HCT116 (cell line): ENCODE data around the gene GON4L. TPM values are rescaled to one million over a fixed set of nuclear protein-coding genes. Genes with fewer than 3 reads are reported as not detected.
"Not testable (repeated sequence)": the region's sequence is repeated elsewhere in the genome, so short reads cannot be mapped to it uniquely, and the experiment has no call there.

Source experiments
- ATAC-seq: fragments of 200-7000 bp; cut with Tn5 transposase; 2 replicates; pipeline ENCODE4 v1.9.1; 2020; ENCODE audit warnings: mild to moderate bottlenecking, moderate library complexity
- BruUV-seq: library from RNA; stranded (reverse); fragments of 400-500 nt; replicated peaks from 2 replicates; lab custom pipeline; 2021; lab: Mats Ljungman, UMichigan
- CTCF ChIA-PET: fragments of 300-600 bp; sonication (Branson Sonifier 250); formaldehyde crosslinking; loops from one replicate; lab custom pipeline; 2021; ENCODE audit warnings: antibody characterized with exemption; lab: Charles Lee
- POLR2A ChIA-PET: fragments of 300-600, 350-600 bp; sonication (Branson Sonifier 250); formaldehyde crosslinking; loops from one replicate; lab custom pipeline; 2021; ENCODE audit warnings: antibody characterized with exemption; lab: Charles Lee
- RAD21 ChIA-PET, 2 experiments: fragments of 300-600 bp; sonication (Branson Sonifier 250); formaldehyde crosslinking; loops; one replicate each; lab custom pipeline; 2023; ENCODE audit warnings: low total read pairs in 2 of 2; ENCODE audit not compliant: uncharacterized antibody in 2 of 2, unreplicated experiment in 2 of 2, low non-redundant PET in 1 of 2; lab: Charles Lee
- DNase-seq: peaks from one replicate; pipeline ENCODE4 v3.0.0-alpha.2; 2010; ENCODE audit warnings: low read depth, low spot score
- H2AFZ ChIP-seq: fragments of 200-600 bp; shearing (Covaris generic), sonication (generic); 2 replicates; pipeline ENCODE4 v1.6.1; 2017; ENCODE audit warnings: low read depth, mixed run types, mixed read lengths, antibody characterized with exemption, low read length; ENCODE audit not compliant: poor library complexity, severe bottlenecking
- H3K27ac ChIP-seq: 2 replicates; pipeline ENCODE4 v1.5.1; 2012; ENCODE audit warnings: low read depth, low read length
- H3K27me3 ChIP-seq: fragments of 200-600 bp; sonication (generic); 2 replicates; pipeline ENCODE4 v1.6.1; 2016; ENCODE audit warnings: mixed run types, low read length, mixed read lengths; ENCODE audit not compliant: insufficient read depth
- H3K36me3 ChIP-seq, 2 experiments: fragments of 200-500 bp in 1 of 2; fragments of 200-600 bp in 1 of 2; sonication (Bioruptor generic) in 1 of 2; sonication (generic) in 1 of 2; 2 replicates each; pipeline versions ENCODE4 v1.5.1 to v1.6.1; 2014 to 2016; ENCODE audit warnings: low read length in 2 of 2, inconsistent platforms in 1 of 2, mixed read lengths in 1 of 2, mixed run types in 1 of 2; ENCODE audit not compliant: insufficient read depth in 2 of 2, control insufficient read depth in 1 of 2
- H3K4me1 ChIP-seq, 2 experiments: fragments of 200-600 bp in 1 of 2; sonication (generic) in 1 of 2; 2 replicates each; pipeline versions ENCODE4 v1.5.1 to v1.6.1; 2012 to 2017; ENCODE audit warnings: low read length in 2 of 2, inconsistent platforms in 1 of 2, mild to moderate bottlenecking in 1 of 2, mixed read lengths in 1 of 2, mixed run types in 1 of 2, moderate library complexity in 1 of 2; ENCODE audit not compliant: insufficient read depth in 2 of 2, control insufficient read depth in 1 of 2
- H3K4me2 ChIP-seq: fragments of 200-600 bp; sonication (generic); 2 replicates; pipeline ENCODE4 v1.6.1; 2017; ENCODE audit warnings: mixed run types, low read length, mixed read lengths
- H3K4me3 ChIP-seq, 2 experiments: fragments of 200-600 bp in 1 of 2; sonication (generic) in 1 of 2; replicated peaks in 1 of 2; 2 replicates each; pipeline ENCODE4 v1.5.1; 2011 to 2016; ENCODE audit warnings: low read length in 2 of 2, control low read depth in 1 of 2, low read depth in 1 of 2, mild to moderate bottlenecking in 1 of 2, mixed read lengths in 1 of 2, mixed run types in 1 of 2
- H3K79me2 ChIP-seq: fragments of 200-600 bp; sonication (generic); 2 replicates; pipeline ENCODE4 v1.6.1; 2017; ENCODE audit warnings: mild to moderate bottlenecking, mixed run types, low read length, moderate library complexity, mixed read lengths; ENCODE audit not compliant: insufficient read depth
- H3K9ac ChIP-seq: fragments of 200-600 bp; sonication (generic); 2 replicates; pipeline ENCODE4 v1.6.1; 2016; ENCODE audit warnings: low read length, mixed read lengths
- H3K9me2 ChIP-seq: fragments of 200-600 bp; sonication (generic), shearing (Covaris generic); 2 replicates; pipeline ENCODE4 v1.6.1; 2017; ENCODE audit warnings: mixed run types, mild to moderate bottlenecking, moderate library complexity; ENCODE audit not compliant: insufficient read depth
- H3K9me3 ChIP-seq, 2 experiments: fragments of 200-500 bp in 1 of 2; fragments of 200-600 bp in 1 of 2; sonication (Bioruptor generic) in 1 of 2; sonication (generic) in 1 of 2; 2 replicates each; pipeline ENCODE4 v1.6.1; 2014 to 2017; ENCODE audit warnings: low read length in 2 of 2, mixed read lengths in 2 of 2, inconsistent platforms in 1 of 2, low read depth in 1 of 2, mild to moderate bottlenecking in 1 of 2, mixed run types in 1 of 2, moderate library complexity in 1 of 2; ENCODE audit not compliant: control insufficient read depth in 1 of 2, insufficient read depth in 1 of 2
- H4K20me1 ChIP-seq: fragments of 200-600 bp; sonication (generic), shearing (Covaris generic); 2 replicates; pipeline ENCODE4 v1.6.1; 2017; ENCODE audit warnings: mixed run types, mild to moderate bottlenecking, moderate library complexity; ENCODE audit not compliant: insufficient read depth
- EZH2phosphoT487 ChIP-seq: fragments of 200-600 bp; IDR thresholded peaks from 2 replicates; pipeline ENCODE4 v1.6.1; 2018; ENCODE audit warnings: antibody characterized with exemption, borderline replicate concordance
- SRF ChIP-seq: IDR thresholded peaks from 2 replicates; pipeline ENCODE4 v1.6.1; 2012; ENCODE audit warnings: low read depth
- ZNF274 ChIP-seq: fragments of 200-500 bp; sonication (Bioruptor generic); IDR thresholded peaks from 2 replicates; pipeline ENCODE4 v1.6.1; 2014; ENCODE audit warnings: mild to moderate bottlenecking, low read depth, low read length, inconsistent platforms
- intact Hi-C: fragments of 100-400 bp; cut with micrococcal nuclease; formaldehyde crosslinking; loops from 2 replicates; pipeline ENCODE4 v1.10.0; 2022
- total RNA-seq: library from RNA; stranded (reverse); gene quantifications from one replicate; pipeline ENCODE4 v1.2.1, GENCODE V29; 2021; ENCODE audit not compliant: unreplicated experiment

GON4L gene
- total RNA-seq, 1 experiment from 2014 or later = 40.8 TPM

- Histone ChIP-seq H4K20me1 (no peaks in the 10 kb centered on the region), H3K9me2 (no peaks in the 10 kb centered on the region), H3K9me3 (no peaks in the 10 kb centered on the region), H3K79me2 (peaks cover 81% of the 10 kb centered on the region), H2AFZ (no peak overlapping the region), H3K4me2 (no peak overlapping the region), H3K36me3 (no peaks in the 10 kb centered on the region), H3K27ac (no peak overlapping the region), H3K9ac (no peak overlapping the region), H3K4me3 (no peak overlapping the region), H3K4me1 (peaks cover 10 to 19% of the 10 kb centered on the region in 2 experiments), H3K27me3 (no peaks in the 10 kb centered on the region)
- DNase-seq (no peak), ATAC-seq (no peak)
- POLR2A ChIA-PET = no interaction called here
- intact Hi-C loops = no loop called here
- CTCF ChIA-PET = no interaction called here
- BruUV-seq = no TSS peak
- RAD21 ChIA-PET = no interaction called here
- no peak for TF ChIP-seq EZH2phosphoT487
- TF ChIP-seq SRF = no peak
- no peak for TF ChIP-seq ZNF274
Measured at GRCh38 chr1:155703216-155703615, 153.8 kb downstream of the GON4L start.

- H3K4me3 ChIP-seq, BruUV-seq, H3K9me3 ChIP-seq, H3K4me2 ChIP-seq, ATAC-seq, POLR2A ChIA-PET, CTCF ChIA-PET, H4K20me1 ChIP-seq, H3K27me3 ChIP-seq, RAD21 ChIA-PET, H3K27ac ChIP-seq, DNase-seq, intact Hi-C loops, H2AFZ ChIP-seq, H3K36me3 ChIP-seq, H3K9ac ChIP-seq, H3K9me2 ChIP-seq: not testable (repeated sequence)
- H3K79me2 ChIP-seq = peaks cover 81% of the 10 kb centered on the region
- peaks cover 10 to 19% of the 10 kb centered on the region in 2 experiments for H3K4me1 ChIP-seq
Measured at GRCh38 chr1:155701675-155702074, 155.3 kb downstream of the GON4L start.

Other genes starting within 250 kb of the GON4L start
- 56.4 TPM for gene MSTO1, start 247.0 kb downstream of the GON4L start, total RNA-seq
- 40.3 TPM for gene YY1AP1, start 168.4 kb downstream of the GON4L start, total RNA-seq
- 148 TPM for gene DAP3, start 168.1 kb downstream of the GON4L start, total RNA-seq
- 0.17 TPM for gene SYT11, start 2.4 kb upstream of the GON4L start, total RNA-seq
- 10.2 TPM for gene RIT1, start 54.1 kb upstream of the GON4L start, total RNA-seq
- gene KHDC4, start 77.2 kb upstream of the GON4L start, total RNA-seq = 60.7 TPM
- gene RXFP4, start 84.4 kb upstream of the GON4L start, total RNA-seq = 0.20 TPM
- gene ARHGEF2, start 121.3 kb upstream of the GON4L start, total RNA-seq = 90.1 TPM
- 153 TPM for gene SSR2, start 163.7 kb upstream of the GON4L start, total RNA-seq
- 68.4 TPM for gene UBQLN4, start 196.6 kb upstream of the GON4L start, total RNA-seq
- gene LAMTOR2, start 197.6 kb upstream of the GON4L start, total RNA-seq = 60.2 TPM
- gene RAB25, start 203.9 kb upstream of the GON4L start, total RNA-seq = 142 TPM
- 6.1 TPM for gene MEX3A, start 225.3 kb upstream of the GON4L start, total RNA-seq